Measurements from ENCODE around the gene SUPT6H.

- TF ChIP-seq CTCF (conservative IDR thresholded peaks at IDR 0.05; ENCODE audit: low read length): no peak
- TF ChIP-seq EZH2phosphoT487 (IDR thresholded peaks at IDR 0.05; ENCODE audit: borderline replicate concordance, low read depth, low read length): no peak
Observed at GRCh38 chr17:28740406-28741357, 78.7 kb downstream of the SUPT6H start.

Data from OCI-LY7 (cell line).